Bone marrow (tissue), 2 donors: ENCODE data around the gene SLFN12L.

ENCODE experiments used
- DNase-seq, 2 donors: peaks; one replicate each; lab custom pipeline; 2025; lab: John Stamatoyannopoulos, UW

Gene SLFN12L

GRCh38 chr17:35432176-35433074, 105.1 kb downstream of the SLFN12L start, which contains the start of gene SLFN12:
Gene SLFN12, minus strand, starts transcription at chr17:35432500. Its CDS starts 9,472 bp downstream, at chr17:35423028.
- DNase-seq, result peak in 1 of 2 donors; percentile 26

DNA sequence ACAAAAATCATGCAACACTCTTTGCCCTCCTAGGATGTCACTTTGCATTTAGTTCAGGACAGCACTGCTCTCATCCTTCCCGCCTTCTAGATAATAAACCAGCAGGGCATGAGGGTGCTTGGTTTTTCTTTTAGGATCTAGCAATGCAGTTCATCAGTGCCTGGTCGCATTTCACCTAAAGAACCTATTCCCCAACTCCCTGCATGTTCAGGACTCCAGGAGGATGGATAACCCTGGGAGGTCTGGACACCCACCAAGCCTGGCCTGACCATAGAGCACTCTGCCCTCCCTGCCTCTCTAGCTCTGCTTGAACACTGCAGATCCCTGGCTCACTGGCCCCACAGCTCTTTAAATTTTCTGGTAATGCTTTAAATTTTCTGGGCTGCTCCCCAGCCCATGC, 107.8 kb downstream of the SLFN12L start:
- DNase-seq, result no peak

- DNase-seq, result no peak
Observed at GRCh38 chr17:35428229-35428628, 109.2 kb downstream of the SLFN12L start.

GRCh38 chr17:35423761-35424160, 113.7 kb downstream of the SLFN12L start:
- DNase-seq, result no peak
